Activated naive CD4-positive, alpha-beta T cell treated with anti-CD3 and anti-CD28 coated beads for 36 hours (primary cell): ENCODE data around the gene CCR3. TPM values are rescaled to one million over a fixed set of nuclear protein-coding genes. Genes with fewer than 3 reads are reported as not detected.

ENCODE experiments used
- CTCF ChIA-PET: fragments of 350-600 bp; sonication (Branson Sonifier 250); formaldehyde crosslinking; loops from one replicate; lab custom pipeline; 2021; ENCODE audit warnings: antibody characterized with exemption; lab: Charles Lee
- DNase-seq: peaks from one replicate; pipeline ENCODE4 v3.0.0-alpha.2; 2020
- H3K27ac Mint-ChIP-seq: one replicate; pipeline ENCODE4 v1.8.0; 2021; ENCODE audit warnings: mild to moderate bottlenecking, mixed read lengths
- H3K27me3 Mint-ChIP-seq: one replicate; pipeline ENCODE4 v1.8.0; 2021; ENCODE audit warnings: low read depth, mixed read lengths
- H3K36me3 Mint-ChIP-seq: one replicate; pipeline ENCODE4 v1.8.0; 2021; ENCODE audit warnings: low read depth, mixed read lengths
- H3K4me1 Mint-ChIP-seq: one replicate; pipeline ENCODE4 v1.8.0; 2021; ENCODE audit warnings: low read depth, mixed read lengths
- H3K4me3 Mint-ChIP-seq: one replicate; pipeline ENCODE4 v1.8.0; 2021; ENCODE audit warnings: mild to moderate bottlenecking, moderate library complexity, mixed read lengths
- H3K9me3 Mint-ChIP-seq: one replicate; pipeline ENCODE4 v1.8.0; 2021; ENCODE audit warnings: mixed read lengths
- intact Hi-C: fragments of 100-400 bp; cut with micrococcal nuclease; formaldehyde crosslinking; loops from one replicate; pipeline ENCODE4 v1.15.1; 2023
- total RNA-seq, 2 experiments: library from RNA; stranded (reverse); gene quantifications; one replicate each; pipeline ENCODE4 v1.2.3, GENCODE V29; 2021

Gene CCR3
- total RNA-seq, 2 experiments from 2014 or later: not detected

DNA sequence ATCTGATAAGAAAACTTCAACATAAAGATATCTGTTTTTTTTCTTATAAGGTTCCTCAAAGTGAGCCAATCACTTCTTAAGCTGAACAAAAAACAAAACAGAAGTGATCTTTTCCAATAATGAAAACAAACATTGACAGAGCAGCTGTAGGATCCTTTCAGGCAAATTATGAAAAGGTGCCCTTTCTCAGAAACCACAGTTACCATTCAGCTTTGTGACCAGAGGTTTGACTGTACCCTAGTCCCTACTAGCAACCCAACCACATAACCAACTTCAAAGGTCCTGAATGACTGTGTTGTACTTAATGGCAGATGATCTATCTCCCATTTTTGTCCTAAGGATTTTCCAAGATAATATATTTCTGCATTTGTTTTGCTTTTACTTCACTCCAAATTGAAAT lies 72.3 kb downstream of the CCR3 start:
- no peaks in the 10 kb centered on the region for H3K4me1 Mint-ChIP-seq
- intact Hi-C loops: no loop called here
- peaks cover 12% of the 10 kb centered on the region for H3K27me3 Mint-ChIP-seq
- no peak overlapping the region for H3K27ac Mint-ChIP-seq
- no peak for DNase-seq
- H3K36me3 Mint-ChIP-seq: peaks cover 1% of the 10 kb centered on the region
- CTCF ChIA-PET: interaction anchor here (0.6 kb wide), 1 partner anchor 449 kb away, joined by 3 read pairs; no protein-coding TSS in a partner anchor
- H3K9me3 Mint-ChIP-seq: peaks cover 5% of the 10 kb centered on the region
- H3K4me3 Mint-ChIP-seq: no peak overlapping the region

GRCh38 chr3:46316206-46316605 lies 73.9 kb downstream of the CCR3 start:
- CTCF ChIA-PET: no interaction called here
- intact Hi-C loops: no loop called here

More at GRCh38 chr3:46316206-46316605, 73.9 kb downstream of the CCR3 start:
- DNase-seq: no peak
- H3K27me3 Mint-ChIP-seq: peaks cover 8% of the 10 kb centered on the region
- no peak overlapping the region for H3K27ac Mint-ChIP-seq
- no peaks in the 10 kb centered on the region for H3K4me1 Mint-ChIP-seq
- peaks cover 5% of the 10 kb centered on the region for H3K9me3 Mint-ChIP-seq
- peaks cover 1% of the 10 kb centered on the region for H3K36me3 Mint-ChIP-seq
- no peak overlapping the region for H3K4me3 Mint-ChIP-seq

Other genes starting within 250 kb of the CCR3 start
- 10 to 100 TPM; 10.2 to 10.5 TPM for gene FYCO1, start 246.6 kb upstream of the CCR3 start, total RNA-seq
- gene XCR1, start 215.0 kb upstream of the CCR3 start, total RNA-seq: not detected
- gene CCR1, start 34.1 kb upstream of the CCR3 start, total RNA-seq: not detected
- not detected for gene CCR2, start 111.7 kb downstream of the CCR3 start, total RNA-seq
- not detected for gene CCR5, start 128.5 kb downstream of the CCR3 start, total RNA-seq
- gene CCRL2, start 164.8 kb downstream of the CCR3 start, total RNA-seq: under 1 TPM; 0.81 to 0.89 TPM
- gene LTF, start 222.4 kb downstream of the CCR3 start, total RNA-seq: not detected